HG02610 (cell line): Measurements from ENCODE around the gene CDRT15.
A peak's percentile ranks its signal among the peaks of the same experiment; 100 is the strongest.
"Not testable (repeated sequence)": the region's sequence is repeated elsewhere in the genome, so short reads cannot be mapped to it uniquely, and the experiment has no call there.

Source experiments
- ATAC-seq: cut with Tn5 transposase; IDR thresholded peaks from one replicate; pipeline ENCODE4 v1.9.1; 2021; ENCODE audit warnings: mild to moderate bottlenecking, moderate library complexity; ENCODE audit not compliant: unreplicated experiment

Gene CDRT15

DNA sequence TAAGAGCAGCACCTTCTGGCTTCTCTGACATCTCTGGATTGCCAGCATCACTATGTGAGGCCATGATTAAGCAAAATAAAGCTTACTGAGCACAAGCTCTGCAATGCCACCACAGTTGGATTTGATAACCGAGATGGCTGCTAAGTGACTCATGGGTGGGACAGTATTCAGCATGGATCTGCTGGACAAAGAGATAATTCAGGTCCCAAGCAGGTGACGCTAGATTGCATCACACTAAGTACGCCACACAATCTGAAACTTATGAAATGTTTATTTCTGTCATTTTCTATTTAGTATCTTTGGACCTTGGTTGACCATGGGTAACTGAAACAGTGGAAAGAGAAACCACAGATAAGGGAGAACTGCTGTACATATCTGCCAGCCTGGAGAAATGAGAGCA lies 27.4 kb downstream of the CDRT15 start:
- ATAC-seq, result no peak

DNA sequence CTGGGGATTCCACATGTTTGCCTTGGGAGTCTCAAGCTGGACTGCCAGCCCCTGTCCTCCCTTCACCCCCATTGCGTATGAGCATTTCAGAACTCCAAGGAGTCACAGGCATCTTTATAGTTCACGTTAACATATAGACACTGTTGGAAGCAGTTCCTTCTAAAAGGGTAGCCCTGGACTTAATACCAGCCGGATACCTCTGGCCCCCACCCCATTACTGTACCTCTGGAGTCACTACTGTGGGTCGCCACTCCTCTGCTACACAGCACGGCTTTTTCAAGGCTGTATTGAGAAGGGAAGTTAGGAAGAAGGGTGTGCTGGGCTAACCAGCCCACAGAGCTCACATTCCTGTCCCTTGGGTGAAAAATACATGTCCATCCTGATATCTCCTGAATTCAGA lies 28.9 kb downstream of the CDRT15 start:
- no peak for ATAC-seq

DNA sequence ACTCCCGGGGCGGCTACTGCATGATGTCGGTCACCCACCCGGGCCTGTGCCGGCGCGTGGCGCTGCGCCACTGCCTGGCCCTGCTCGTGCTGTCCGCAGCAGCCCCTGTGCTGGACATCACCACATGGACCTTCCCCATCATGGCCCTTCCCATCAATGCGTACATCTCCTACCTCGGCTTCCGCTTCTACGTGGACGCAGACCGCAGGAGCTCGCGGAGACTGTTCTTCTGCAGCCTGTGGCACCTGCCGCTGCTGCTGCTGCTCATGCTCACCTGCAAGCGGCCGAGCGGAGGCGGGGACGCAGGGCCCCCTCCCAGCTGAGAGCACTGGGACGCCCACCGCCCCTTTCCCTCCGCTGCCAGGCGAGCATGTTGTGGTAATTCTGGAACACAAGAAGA lies 29.8 kb downstream of the CDRT15 start:
- no peak for ATAC-seq

GRCh38 chr17:14205992-14206461 lies 30.6 kb downstream of the CDRT15 start:
- ATAC-seq, result no peak

GRCh38 chr17:14205380-14205779 lies 31.3 kb downstream of the CDRT15 start:
- no peak for ATAC-seq

DNA sequence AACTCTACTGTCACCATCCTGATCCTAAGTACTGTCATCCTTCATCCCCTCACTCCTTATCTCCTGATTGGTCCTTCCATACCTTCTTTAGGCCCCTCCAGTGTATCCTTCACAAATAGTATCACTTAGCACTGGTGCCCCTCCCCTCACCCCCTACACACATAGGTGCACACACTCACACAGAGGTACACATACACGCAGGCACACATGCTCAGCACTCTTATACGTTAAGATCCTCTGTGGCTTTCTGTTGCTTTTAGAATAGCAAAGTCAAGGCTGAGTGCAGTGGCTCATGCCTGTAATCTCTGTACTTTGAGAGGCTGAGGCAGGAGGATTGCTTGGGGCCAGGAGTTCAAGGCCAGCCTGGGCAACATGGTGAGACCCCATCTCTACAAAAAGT lies 32.1 kb downstream of the CDRT15 start:
- ATAC-seq, result no peak

DNA sequence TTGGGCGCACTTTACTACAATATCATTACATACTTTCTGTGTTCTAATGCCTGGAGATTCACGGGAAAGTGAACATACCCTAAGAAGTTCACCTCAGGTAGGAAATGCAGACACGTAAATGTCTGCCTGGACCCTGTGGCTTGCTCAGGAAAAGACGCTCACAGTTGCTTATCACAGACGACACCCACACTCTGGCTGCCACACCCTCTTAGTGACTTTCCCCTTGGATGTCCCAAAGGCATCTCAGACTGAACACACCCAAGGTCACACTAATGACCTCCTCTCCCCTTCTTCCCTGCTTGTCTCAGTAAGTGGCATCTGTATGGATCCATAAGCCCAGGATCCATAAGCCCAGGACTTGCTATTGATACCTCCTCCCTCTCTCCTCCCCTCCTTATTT lies 32.6 kb downstream of the CDRT15 start:
- no peak for ATAC-seq

- ATAC-seq, result no peak
Observed at GRCh38 chr17:14203388-14203787, 33.3 kb downstream of the CDRT15 start.

- ATAC-seq, result no peak
Observed at GRCh38 chr17:14202388-14203166, 34.1 kb downstream of the CDRT15 start.

DNA sequence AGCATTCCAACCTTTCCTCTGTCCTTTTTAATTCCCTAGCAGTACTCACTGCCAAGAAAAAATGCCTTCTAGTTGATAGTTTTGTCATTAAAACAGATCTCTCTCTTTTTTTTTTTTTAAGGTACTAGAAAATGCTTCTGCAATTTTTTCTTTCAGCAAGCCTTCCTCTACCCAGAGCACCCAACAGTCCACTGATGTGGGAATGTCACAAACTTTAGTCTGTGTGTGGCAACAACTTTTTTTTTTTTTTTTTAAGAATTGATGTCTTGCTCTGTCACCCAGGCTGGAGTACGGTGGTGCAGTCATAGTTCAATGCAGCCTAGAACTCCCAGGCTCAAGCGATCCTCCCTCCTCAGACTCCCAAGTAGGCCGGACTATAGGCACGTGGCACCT lies 34.7 kb downstream of the CDRT15 start:
- no peak for ATAC-seq

- ATAC-seq, result no peak
Observed at GRCh38 chr17:14201021-14201987, 35.4 kb downstream of the CDRT15 start.

DNA sequence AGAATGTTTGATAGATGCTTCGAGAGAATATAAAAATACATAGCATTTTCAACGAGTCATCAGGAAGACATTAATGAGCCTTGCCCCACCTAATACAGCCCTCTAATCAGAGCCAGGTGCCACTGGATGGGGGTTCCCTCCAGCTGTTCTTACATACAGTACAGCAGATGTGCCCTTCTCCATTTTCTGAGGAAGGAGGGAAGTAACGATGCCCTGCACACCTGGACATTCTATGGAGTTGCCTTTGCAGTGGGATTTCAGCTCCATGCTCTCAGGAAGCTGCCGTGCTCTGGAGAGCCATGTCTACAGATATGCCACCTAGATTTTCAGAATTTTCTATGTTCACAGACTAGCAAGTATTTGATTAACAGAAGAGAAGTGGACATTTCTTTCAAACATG lies 36.3 kb downstream of the CDRT15 start:
- no peak for ATAC-seq

DNA sequence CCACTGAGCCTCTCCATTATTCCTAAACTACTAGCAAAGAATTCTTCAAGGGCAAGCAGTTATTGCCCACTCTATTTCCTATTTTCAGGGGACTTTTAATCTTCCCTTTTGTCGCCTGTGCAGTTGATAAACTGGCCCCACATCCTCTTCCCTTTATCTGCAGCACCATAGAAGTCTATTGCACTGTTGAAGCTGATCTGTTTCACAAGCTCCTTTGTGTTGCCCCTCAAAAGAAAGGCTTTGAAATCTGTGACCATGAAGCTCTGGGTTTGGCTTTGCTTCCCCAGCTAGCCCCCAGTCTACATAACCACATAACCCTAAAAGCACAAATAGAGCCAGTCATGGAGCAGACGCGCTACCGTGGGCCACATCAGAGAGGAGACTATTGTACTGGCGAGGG lies 37.1 kb downstream of the CDRT15 start:
- no peak for ATAC-seq

DNA sequence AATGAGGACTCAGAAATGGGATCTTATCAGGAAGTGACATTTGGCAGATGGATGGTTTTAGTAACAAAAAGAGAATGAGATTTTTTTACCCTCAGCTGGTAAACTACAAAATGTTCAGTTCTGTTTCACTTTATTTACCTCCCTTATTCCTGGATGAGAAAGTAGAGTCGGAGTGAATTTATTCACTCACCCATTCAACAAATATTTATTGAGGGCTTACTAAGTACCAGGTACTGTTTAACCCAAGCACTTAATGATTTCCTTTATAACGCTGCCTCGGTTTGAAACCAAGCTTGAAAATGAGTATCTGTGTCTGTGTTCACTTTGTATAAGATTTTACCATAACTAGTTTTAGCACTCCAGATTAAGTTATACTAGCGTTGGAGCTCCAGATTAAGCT lies 38.1 kb downstream of the CDRT15 start:
- no peak for ATAC-seq

DNA sequence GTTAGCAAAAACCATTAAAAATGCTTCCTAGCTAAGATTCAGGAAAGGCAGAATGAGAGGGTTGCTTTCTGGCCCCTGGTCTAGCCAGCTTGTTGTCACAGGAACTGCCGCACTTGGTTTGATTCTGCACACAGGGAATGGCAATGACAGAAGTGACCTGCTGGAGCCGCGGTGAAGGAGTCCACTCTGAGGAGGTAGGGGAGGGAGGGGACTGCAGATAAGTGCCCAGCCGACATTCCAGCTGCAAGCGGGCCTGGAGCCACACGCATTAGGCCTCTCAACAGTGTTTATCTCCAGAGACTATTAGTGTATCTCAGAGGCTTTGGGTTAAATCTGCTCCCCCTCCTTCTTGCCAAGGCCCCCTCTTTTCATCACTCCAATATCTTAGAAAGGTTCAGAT lies 38.6 kb downstream of the CDRT15 start:
- ATAC-seq, result no peak

DNA sequence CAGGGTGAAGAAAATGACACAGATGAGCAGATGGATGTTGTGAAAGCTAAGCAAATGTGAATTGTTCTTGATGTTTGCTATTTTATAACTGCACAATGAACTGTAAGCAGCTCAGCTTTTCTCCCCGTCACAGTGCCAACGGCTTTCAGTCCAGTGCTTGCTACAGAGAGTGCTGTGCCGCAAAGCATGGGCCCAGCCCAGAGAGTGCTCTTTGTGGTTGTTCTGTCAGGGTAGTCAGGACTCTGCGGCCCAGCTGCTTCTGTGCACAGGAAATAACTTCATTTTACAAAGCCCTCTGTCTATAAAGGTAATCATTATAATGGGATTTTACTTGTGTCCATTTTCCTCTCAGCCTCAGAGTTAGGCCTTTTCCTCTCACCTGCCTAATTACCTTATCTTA lies 39.1 kb downstream of the CDRT15 start:
- ATAC-seq, result no peak

GRCh38 chr17:14197057-14197456 lies 39.6 kb downstream of the CDRT15 start:
- ATAC-seq, result no peak

GRCh38 chr17:14196377-14196997 lies 40.2 kb downstream of the CDRT15 start:
- ATAC-seq, result no peak

- peak; percentile 76 for ATAC-seq
Observed at GRCh38 chr17:14192636-14193344, 43.9 kb downstream of the CDRT15 start.

DNA sequence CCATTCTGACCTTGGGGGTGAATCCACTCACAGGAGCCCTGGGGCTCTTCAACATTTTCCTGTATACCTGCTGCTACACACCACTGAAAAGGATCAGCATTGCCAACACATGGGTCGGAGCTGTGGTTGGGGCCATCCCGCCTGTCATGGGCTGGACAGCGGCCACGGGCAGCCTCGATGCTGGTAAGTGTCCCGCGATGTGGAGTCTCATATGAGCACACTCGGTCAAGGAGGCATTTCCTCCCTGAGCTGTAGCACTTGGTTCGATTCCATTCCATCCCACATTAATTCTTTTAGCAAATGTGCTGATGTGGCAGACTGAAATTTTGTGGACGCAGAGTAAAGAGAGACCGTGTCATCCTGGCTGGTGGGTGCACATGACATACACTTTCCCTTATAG lies 44.6 kb downstream of the CDRT15 start:
- ATAC-seq, result not testable (repeated sequence)

DNA sequence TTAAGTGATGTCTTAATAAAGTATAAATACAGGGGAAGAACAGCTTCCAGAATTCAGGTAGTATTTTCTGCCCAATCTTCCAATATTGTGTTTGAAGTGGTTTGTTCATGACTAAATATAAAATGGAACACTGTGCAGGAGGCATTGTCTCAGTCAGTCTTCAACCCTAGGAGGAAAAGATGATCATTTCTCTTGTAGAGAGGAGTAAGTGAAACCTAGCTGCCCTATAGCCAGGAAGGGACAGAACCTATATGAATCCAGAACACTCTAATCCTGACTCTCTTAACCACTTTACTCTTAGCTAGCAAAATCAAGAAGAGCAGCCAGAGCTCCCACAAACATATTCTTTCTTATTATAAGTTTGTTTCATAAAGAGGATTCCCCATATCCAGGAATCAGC lies 45.2 kb downstream of the CDRT15 start:
- ATAC-seq, result not testable (repeated sequence)
